ENCODE results near the gene ZBTB16. TPM values are rescaled to one million over a fixed set of nuclear protein-coding genes. Genes with fewer than 3 reads are reported as not detected.

Gene ZBTB16
- total RNA-seq, 4 donors from 2014 or later, result 10.4 to 137 (median 18.8) TPM

DNA sequence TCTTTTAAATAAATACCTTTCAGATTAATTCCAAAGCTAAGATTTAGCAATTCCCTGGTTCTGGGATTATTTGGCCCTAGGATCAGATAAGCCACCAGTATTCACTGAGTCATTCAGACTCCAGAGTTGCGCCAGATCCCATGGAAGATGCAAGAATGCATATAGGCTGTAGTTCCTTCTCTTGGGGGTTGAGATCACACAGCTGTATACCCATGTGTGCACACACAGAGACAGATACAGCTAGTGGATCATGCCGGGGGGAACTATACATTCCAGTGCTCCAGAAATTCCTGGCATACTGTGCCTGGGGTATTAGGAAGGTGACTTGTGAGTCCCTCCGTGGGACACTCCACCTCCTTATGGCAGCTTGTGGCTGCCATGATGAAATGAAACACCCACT lies 75.4 kb downstream of the ZBTB16 start:
- no peaks in the 10 kb centered on the region for H3K9me3 ChIP-seq
- DNase-seq, result no peak
- no peaks in the 10 kb centered on the region for H3K27me3 ChIP-seq
- H3K4me3 ChIP-seq, result no peak overlapping the region
- peaks cover 17 to 100% (median 75%) of the 10 kb centered on the region in 3 donors for H3K4me1 ChIP-seq
- H3K27ac ChIP-seq, result peak overlapping the region in 3 of 4 donors; percentile 47 to 99 (median 75)
- intact Hi-C loops (cut with DNase I), result no loop called here
- TF ChIP-seq, protein P1, sequence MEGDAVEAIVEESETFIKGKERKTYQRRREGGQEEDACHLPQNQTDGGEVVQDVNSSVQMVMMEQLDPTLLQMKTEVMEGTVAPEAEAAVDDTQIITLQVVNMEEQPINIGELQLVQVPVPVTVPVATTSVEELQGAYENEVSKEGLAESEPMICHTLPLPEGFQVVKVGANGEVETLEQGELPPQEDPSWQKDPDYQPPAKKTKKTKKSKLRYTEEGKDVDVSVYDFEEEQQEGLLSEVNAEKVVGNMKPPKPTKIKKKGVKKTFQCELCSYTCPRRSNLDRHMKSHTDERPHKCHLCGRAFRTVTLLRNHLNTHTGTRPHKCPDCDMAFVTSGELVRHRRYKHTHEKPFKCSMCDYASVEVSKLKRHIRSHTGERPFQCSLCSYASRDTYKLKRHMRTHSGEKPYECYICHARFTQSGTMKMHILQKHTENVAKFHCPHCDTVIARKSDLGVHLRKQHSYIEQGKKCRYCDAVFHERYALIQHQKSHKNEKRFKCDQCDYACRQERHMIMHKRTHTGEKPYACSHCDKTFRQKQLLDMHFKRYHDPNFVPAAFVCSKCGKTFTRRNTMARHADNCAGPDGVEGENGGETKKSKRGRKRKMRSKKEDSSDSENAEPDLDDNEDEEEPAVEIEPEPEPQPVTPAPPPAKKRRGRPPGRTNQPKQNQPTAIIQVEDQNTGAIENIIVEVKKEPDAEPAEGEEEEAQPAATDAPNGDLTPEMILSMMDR (IDR thresholded peaks at IDR 0.05), result no peak
- TF ChIP-seq POLR2A (IDR thresholded peaks at IDR 0.05), result no peak
- H3K36me3 ChIP-seq, result peaks cover 0 to 7% (median 0%) of the 10 kb centered on the region in 3 donors
- WGBS, 2 donors, result 84 to 100% methylated on average over 3 of the region's 3 CpGs

DNA sequence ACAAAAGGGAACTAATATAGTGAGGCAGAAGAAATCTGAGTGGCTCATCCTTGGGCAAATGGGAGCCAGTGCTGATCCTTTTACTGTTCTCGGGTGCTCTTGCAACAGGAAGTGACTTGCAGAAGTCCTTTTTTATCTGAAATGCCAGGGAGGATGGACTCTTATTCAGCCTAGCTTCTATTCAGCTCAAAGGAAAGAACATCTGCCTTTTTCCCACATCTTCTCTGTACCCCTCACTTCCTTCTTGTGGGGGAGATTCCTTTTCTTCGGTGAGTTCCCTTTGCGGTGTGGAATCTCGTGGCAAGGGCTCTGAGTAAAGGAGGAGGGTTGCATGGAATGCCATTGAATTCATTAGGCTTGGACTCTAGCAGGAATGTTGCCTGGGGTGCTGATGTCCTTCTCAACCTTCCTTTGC lies 76.2 kb downstream of the ZBTB16 start:
- Histone ChIP-seq H3K36me3 (peaks cover 0 to 16% (median 0%) of the 10 kb centered on the region in 3 donors), H3K4me3 (no peak overlapping the region), H3K9me3 (no peaks in the 10 kb centered on the region), H3K27me3 (no peaks in the 10 kb centered on the region), H3K27ac (peak overlapping the region in 3 of 4 donors; percentile 47 to 99 (median 75)), H3K4me1 (peaks cover 17 to 100% (median 74%) of the 10 kb centered on the region in 3 donors)
- WGBS, 2 donors, result 50 to 66% methylated on average over 4 of the region's 4 CpGs
- intact Hi-C loops (cut with DNase I), result no loop called here
- TF ChIP-seq, protein P1 (IDR thresholded peaks at IDR 0.05), result no peak
- TF ChIP-seq POLR2A (IDR thresholded peaks at IDR 0.05), result no peak
- DNase-seq, result no peak

DNA sequence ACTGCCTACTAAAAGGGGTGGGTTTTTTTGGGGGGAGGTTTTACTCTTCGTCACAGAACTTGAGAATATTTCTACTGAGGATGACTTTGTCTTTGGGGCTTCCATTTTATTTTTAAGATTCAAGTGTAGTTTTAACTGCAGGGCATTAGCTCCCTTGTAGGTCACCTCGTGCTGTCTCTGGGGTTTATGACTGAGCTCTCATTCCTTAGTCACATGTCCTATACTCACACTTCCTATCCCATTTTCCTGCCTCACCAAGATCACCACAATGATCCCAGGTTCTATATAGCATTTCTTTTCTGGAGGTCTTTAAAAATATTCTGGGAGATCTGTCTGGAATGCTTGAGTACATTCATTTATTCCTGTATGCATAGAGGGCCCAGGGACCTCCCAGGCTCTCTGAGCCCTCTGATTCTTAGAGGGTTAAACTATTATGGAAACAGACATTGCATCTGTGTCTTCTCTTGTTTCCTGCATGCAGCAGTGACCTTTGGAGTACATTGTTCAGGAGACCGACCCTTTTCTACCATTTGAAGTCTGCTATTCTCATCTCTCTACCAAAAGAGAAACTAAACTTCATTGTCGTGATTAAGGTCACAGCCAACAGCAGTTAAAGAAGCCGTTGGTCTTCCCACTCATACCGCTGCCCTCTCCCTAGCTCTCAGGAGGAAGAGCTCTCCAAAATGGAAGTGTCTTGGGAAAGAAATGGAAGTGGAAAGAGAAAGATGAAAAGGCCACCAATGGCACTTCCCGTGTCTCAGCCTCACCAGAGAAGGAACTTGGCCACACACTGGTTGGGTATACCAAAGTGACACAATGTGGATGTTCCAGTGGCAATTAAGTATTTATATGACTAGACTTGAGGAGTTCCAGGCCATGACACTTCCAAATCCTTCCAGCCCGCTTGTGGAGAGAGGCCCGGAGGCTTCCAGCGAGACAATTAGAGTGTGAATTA lies 77.5 kb downstream of the ZBTB16 start:
- Histone ChIP-seq H3K27me3 (no peaks in the 10 kb centered on the region), H3K4me1 (peaks cover 21 to 100% (median 80%) of the 10 kb centered on the region in 3 donors), H3K9me3 (no peaks in the 10 kb centered on the region), H3K27ac (peak overlapping the region; percentile 12 to 99 (median 50)), H3K4me3 (no peak overlapping the region), H3K36me3 (peaks cover 0 to 26% (median 0%) of the 10 kb centered on the region in 3 donors)
- intact Hi-C loops (cut with DNase I), result no loop called here
- TF ChIP-seq, protein P1 (IDR thresholded peaks at IDR 0.05), result no peak
- no peak for TF ChIP-seq POLR2A (IDR thresholded peaks at IDR 0.05)
- DNase-seq, result no peak
- WGBS, 2 donors, result 71 to 78% methylated on average over 10 of the region's 10 CpGs

DNA sequence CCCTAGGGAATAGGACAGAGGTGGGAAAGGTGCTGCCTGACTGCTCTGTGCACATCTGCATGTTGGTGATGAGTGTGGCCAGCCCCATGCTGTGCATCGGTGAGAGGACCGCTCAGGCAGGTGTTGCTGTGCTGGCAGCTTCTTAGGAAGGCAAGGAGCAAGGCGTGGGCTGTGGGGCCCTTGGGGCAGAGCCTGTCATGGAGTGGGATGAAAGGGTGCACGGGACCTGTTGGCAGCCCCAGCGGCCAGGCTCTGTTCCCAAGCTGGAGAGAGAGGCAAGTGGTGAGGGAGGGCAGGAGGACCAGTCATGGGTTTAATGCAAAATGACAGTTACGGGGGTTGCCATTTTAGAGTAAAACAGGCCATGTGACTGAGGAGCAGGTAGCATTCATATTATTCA lies 78.3 kb downstream of the ZBTB16 start:
- 48 to 70% methylated on average over 3 to 5 of the region's 6 CpGs for WGBS, 2 donors
- intact Hi-C loops (cut with DNase I), result no loop called here

More for the DNA sequence above, 78.3 kb downstream of the ZBTB16 start:
- no peak for DNase-seq
- Histone ChIP-seq H3K4me3 (peak overlapping the region in 1 of 4 donors; percentile 18), H3K4me1 (peaks cover 26 to 100% (median 75%) of the 10 kb centered on the region in 3 donors), H3K9me3 (no peaks in the 10 kb centered on the region), H3K27me3 (no peaks in the 10 kb centered on the region), H3K27ac (peak overlapping the region in 2 of 4 donors; percentile 33 to 99), H3K36me3 (peaks cover 0 to 26% (median 0%) of the 10 kb centered on the region in 3 donors)
- TF ChIP-seq POLR2A (IDR thresholded peaks at IDR 0.05), result no peak
- TF ChIP-seq, protein P1 (IDR thresholded peaks at IDR 0.05), result no peak

Data from esophagus squamous epithelium (tissue), 5 donors.